GM20000 (cell line): ENCODE results near the gene CCDC124.

Source experiments
- DNase-seq: peaks from one replicate; pipeline ENCODE4 v3.0.0; 2012; ENCODE audit warnings: low spot score
- CTCF ChIP-seq: IDR thresholded peaks from 2 replicates; pipeline ENCODE4 v1.5.1; 2012; ENCODE audit warnings: mild to moderate bottlenecking, control low read depth; ENCODE audit errors: extremely low read depth, missing control alignments

CCDC124 gene

GRCh38 chr19:17963936-17964691 lies 31.3 kb downstream of the CCDC124 start:
- TF ChIP-seq CTCF: no peak
- DNase-seq: no peak

DNA sequence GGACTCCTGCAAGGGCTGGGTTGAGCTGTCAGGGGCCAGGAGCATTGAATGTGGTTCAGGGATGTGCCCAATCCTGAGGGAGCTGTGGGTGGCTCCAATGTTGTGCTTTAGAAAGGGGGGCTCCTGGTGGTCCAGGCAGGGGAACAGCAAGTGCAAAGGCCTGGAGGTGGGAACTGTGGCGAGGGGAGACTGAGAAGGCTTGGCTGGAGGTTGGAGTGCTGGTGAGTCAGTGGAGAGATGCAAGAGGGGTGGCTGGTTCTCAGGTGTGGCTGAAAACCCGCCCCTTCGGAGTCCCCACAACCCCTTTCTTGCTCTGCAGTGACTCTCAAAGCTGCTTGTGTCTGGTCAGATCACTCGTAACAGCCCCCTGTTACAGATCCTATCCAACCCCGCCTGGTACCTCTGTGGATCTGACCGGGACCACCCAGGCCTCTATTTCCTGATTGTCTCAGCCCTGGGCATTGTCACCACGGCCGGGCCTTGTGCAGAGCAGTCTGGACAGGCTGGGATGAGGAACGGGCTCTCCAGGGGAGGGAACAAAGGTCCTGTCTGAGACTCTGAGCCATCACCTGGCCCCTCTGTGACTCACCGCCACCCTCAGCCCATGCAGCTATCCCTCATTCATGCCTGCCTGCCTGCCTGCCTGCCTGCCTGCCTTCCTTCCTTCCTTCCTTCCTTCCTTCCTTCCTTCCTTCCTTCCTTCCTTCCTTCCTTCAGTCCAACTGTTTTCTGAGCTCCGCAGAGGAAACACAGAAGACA lies 32.7 kb downstream of the CCDC124 start:
- DNase-seq: no peak

DNA sequence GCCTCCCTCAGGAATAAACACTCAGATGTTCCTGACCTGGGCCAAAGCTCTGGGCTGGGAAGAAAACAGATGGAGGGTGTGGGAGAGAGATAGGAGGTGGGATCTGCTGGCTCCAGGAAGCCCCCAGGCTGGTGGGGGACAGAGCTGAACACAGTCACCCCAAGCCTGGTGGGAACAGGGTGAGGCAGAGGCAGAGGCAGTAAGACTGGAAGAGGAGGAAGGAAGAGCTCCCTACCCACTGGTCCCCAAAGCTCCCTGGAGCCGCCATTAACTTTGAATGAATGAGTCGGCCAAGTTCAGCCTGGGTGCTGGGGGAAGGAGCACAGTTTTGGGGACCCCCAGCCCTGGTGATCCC lies 33.3 kb downstream of the CCDC124 start:
- no peak for TF ChIP-seq CTCF
- no peak for DNase-seq

More for the DNA sequence above, 32.7 kb downstream of the CCDC124 start:
- TF ChIP-seq CTCF: no peak

DNA sequence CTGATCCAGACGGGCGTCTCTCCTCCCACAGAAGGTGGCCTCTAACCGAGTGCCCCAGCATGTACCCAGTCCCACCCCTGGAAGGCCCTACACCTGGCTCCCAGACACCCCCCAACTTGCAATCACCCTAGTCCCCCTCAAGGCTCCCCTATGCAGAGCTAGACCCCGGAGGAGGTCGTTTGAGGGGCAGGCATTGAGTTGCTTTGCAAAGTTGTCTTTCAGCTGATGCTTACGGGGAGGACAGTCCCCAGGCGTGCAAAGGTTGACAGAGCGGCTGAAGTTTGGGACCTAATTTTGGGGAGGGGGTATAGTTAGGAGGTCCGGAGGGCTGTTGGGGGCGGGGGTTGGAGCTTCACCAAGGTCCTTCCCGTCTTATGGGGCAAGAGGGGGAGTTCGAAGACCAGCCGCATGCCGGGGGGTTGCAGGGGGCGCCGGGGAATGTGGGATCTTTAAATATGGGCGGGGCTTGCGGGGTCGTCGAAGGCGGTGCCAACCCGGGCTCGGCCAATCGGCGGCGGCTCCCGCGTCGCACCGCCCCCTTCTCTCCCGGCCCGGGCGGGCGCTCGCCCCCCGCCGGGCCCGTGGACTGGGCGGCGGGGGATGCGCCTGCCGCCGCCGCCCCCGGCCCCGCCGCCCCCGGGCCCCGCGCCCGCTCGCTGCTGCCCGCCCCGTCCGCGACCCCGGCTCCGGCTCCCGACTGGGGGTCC lies 33.9 kb downstream of the CCDC124 start, which contains the start of gene KCNN1:
KCNN1 (plus strand) TSS at position 558 of the 707 bp plus-strand sequence. CDS start 6,782 bp downstream, outside the sequence.
- TF ChIP-seq CTCF: no peak
- DNase-seq: peak; percentile 76

DNA sequence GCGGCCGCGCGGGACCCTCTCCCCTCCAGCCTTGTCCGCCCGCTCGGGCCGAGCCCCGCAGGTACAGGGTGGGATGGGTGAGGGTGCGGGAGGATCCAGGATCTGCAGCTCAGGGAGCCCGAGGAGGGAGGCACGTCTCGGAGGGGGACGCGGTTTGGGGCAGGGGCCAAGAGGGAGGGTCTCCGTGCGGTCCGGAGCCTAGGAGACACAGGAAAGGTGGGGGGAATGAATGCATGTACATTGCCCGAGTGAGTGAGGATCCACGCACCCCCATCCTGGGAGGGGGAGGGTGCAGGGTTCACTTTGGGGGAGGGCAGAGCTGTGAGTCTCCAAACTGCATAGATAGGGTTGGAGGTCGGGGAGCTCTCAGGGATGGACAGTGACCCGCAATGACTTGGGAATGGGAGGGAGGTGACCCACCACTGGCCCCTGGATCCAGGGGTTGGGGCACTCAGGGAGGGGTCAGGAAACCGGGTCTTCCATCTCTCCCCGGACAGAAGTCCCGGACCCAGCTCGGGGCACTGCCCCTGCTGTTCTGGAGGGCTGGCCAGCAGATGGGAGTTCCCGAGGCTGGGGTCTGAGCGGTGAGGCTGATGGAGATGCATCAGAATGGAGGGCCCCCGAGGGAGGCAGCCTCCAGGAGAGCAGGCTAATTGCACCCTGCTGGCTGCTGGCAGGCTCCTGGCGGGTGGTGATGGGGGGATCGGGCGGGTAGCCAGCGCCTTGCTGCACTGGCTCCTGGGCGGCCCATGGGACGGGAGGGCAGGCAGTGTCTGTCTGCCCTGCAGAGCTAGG lies 34.6 kb downstream of the CCDC124 start:
- no peak for TF ChIP-seq CTCF

GRCh38 chr19:17968362-17968761 lies 35.5 kb downstream of the CCDC124 start:
- no peak for TF ChIP-seq CTCF
- peak; percentile 47 for DNase-seq

More for the DNA sequence above, 34.6 kb downstream of the CCDC124 start:
- peak; percentile 56 for DNase-seq
